OCI-LY7 (cell line): Measurements from ENCODE around the gene WWOX. TPM values are rescaled to one million over a fixed set of nuclear protein-coding genes. Genes with fewer than 3 reads are reported as not detected.

Source experiments
- BruUV-seq: library from RNA; stranded (reverse); fragments of 400-500 nt; replicated peaks from 2 replicates; lab custom pipeline; 2021; lab: Mats Ljungman, UMichigan
- CTCF ChIA-PET: fragments of 300-600 bp; sonication (Branson Sonifier 250); formaldehyde crosslinking; loops from one replicate; lab custom pipeline; 2022; ENCODE audit warnings: antibody characterized with exemption; ENCODE audit not compliant: unreplicated experiment; lab: Charles Lee
- POLR2A ChIA-PET: fragments of 300-600 bp; sonication (Branson Sonifier 250); formaldehyde crosslinking; loops from one replicate; lab custom pipeline; 2022; ENCODE audit warnings: antibody characterized with exemption; lab: Charles Lee
- DNase-seq: peaks from one replicate; pipeline ENCODE4 v3.0.0-alpha.2; 2015; ENCODE audit warnings: low spot score
- H2AFZ ChIP-seq: fragments of 200-600 bp; sonication (generic), shearing (Covaris generic); 2 replicates; pipeline ENCODE4 v1.6.1; 2014; ENCODE audit warnings: mild to moderate bottlenecking, antibody characterized with exemption, low read length, moderate library complexity
- H3K27ac ChIP-seq: fragments of 200-600 bp; sonication (generic); 2 replicates; pipeline ENCODE4 v1.5.1; 2014; ENCODE audit warnings: mixed run types, low read depth, mild to moderate bottlenecking, moderate library complexity, low read length, inconsistent platforms; ENCODE audit not compliant: poor library complexity, severe bottlenecking
- H3K36me3 ChIP-seq: fragments of 200-600 bp; sonication (generic); 2 replicates; pipeline ENCODE4 v1.6.1; 2014; ENCODE audit warnings: mild to moderate bottlenecking, antibody characterized with exemption, low read length, moderate library complexity, mixed read lengths; ENCODE audit not compliant: insufficient read depth
- H3K4me1 ChIP-seq: fragments of 200-600 bp; sonication (generic); 2 replicates; pipeline ENCODE4 v1.5.1; 2014; ENCODE audit warnings: mild to moderate bottlenecking, low read length; ENCODE audit not compliant: insufficient read depth, poor library complexity, severe bottlenecking
- H3K4me2 ChIP-seq: fragments of 200-600 bp; sonication (generic); 2 replicates; pipeline ENCODE4 v1.6.1; 2014; ENCODE audit warnings: mild to moderate bottlenecking, low read length
- H3K4me3 ChIP-seq: fragments of 200-600 bp; sonication (generic); 2 replicates; pipeline ENCODE4 v1.5.1; 2014; ENCODE audit warnings: mild to moderate bottlenecking, low read depth, low read length; ENCODE audit not compliant: poor library complexity, severe bottlenecking
- H3K79me2 ChIP-seq: fragments of 200-600 bp; sonication (generic); 2 replicates; pipeline ENCODE4 v1.6.1; 2016; ENCODE audit warnings: low read depth, mild to moderate bottlenecking, low read length, moderate library complexity, mixed read lengths; ENCODE audit not compliant: insufficient read depth
- H3K9me2 ChIP-seq: fragments of 200-600 bp; sonication (generic); 2 replicates; pipeline ENCODE4 v1.6.1; 2016; ENCODE audit warnings: mild to moderate bottlenecking, low read length, mixed read lengths; ENCODE audit not compliant: insufficient read depth
- H3K9me3 ChIP-seq: fragments of 200-600 bp; sonication (generic); 2 replicates; pipeline ENCODE4 v1.6.1; 2014; ENCODE audit warnings: mild to moderate bottlenecking, mixed run types, low read length, mixed read lengths
- H4K20me1 ChIP-seq: fragments of 200-600 bp; sonication (generic); 2 replicates; pipeline ENCODE4 v1.6.1; 2014; ENCODE audit warnings: mild to moderate bottlenecking, antibody characterized with exemption, low read length, moderate library complexity, mixed read lengths; ENCODE audit not compliant: insufficient read depth
- EZH2phosphoT487 ChIP-seq: fragments of 200-600 bp; sonication (generic); IDR thresholded peaks from 2 replicates; pipeline ENCODE4 v1.6.1; 2018; ENCODE audit warnings: low read depth, borderline replicate concordance, mild to moderate bottlenecking, mixed run types, antibody characterized with exemption, low read length, moderate library complexity, mixed read lengths
- intact Hi-C: fragments of 100-400 bp; cut with micrococcal nuclease; formaldehyde crosslinking; loops from one replicate; pipeline ENCODE4 v1.10.0; 2022; ENCODE audit not compliant: unreplicated experiment
- total RNA-seq, 2 experiments: library from RNA; depleted of rRNA in 1 of 2; stranded (reverse); fragments of >200 nt in 1 of 2; shearing (Covaris generic) in 1 of 2; gene quantifications; 2 replicates each; pipeline ENCODE4 v1.2.3, GENCODE V29; 2014 to 2022
- TF ChIP-seq, protein P1 (sequence below): fragments of 200-600 bp; sonication (generic); conservative IDR thresholded peaks from 2 replicates; pipeline ENCODE4 v1.5.1; 2014; ENCODE audit warnings: mild to moderate bottlenecking, antibody characterized with exemption, low read length, moderate library complexity, mixed read lengths

WWOX gene
- total RNA-seq, 2 experiments from 2014 or later = 40.2 to 47.6 TPM

DNA sequence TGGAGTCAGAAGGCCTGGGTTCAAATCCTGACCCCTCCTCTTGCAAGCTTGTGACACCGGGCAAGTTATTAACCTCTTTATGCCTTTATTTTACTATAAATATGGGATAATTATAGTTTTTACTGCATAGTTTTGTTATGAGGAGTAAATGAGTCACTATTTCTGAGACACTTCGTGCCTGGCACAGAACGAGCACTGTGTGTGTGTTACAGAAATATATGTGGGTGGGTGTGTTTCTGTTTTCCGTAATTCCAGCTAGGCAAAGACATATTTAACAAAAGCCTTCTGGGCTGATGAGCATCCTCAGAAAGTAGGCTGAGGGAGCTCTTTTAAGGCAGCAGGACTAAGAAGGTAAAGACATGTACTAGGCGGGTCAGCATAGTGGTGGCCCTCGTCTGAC, 1083.2 kb downstream of the WWOX start:
- no peak overlapping the region for H3K4me3 ChIP-seq
- H3K27ac ChIP-seq = no peak overlapping the region
- no peaks in the 10 kb centered on the region for H3K36me3 ChIP-seq
- no TSS peak for BruUV-seq
- intact Hi-C loops = no loop called here
- H3K79me2 ChIP-seq = no peaks in the 10 kb centered on the region
- DNase-seq = no peak
- H3K9me2 ChIP-seq = no peaks in the 10 kb centered on the region
- no peaks in the 10 kb centered on the region for H3K9me3 ChIP-seq
- ChIA-PET CTCF (no interaction called here), POLR2A (no interaction called here)
- no peak overlapping the region for H2AFZ ChIP-seq
- H4K20me1 ChIP-seq = no peaks in the 10 kb centered on the region
- TF ChIP-seq EZH2phosphoT487 = no peak
- TF ChIP-seq, protein P1, sequence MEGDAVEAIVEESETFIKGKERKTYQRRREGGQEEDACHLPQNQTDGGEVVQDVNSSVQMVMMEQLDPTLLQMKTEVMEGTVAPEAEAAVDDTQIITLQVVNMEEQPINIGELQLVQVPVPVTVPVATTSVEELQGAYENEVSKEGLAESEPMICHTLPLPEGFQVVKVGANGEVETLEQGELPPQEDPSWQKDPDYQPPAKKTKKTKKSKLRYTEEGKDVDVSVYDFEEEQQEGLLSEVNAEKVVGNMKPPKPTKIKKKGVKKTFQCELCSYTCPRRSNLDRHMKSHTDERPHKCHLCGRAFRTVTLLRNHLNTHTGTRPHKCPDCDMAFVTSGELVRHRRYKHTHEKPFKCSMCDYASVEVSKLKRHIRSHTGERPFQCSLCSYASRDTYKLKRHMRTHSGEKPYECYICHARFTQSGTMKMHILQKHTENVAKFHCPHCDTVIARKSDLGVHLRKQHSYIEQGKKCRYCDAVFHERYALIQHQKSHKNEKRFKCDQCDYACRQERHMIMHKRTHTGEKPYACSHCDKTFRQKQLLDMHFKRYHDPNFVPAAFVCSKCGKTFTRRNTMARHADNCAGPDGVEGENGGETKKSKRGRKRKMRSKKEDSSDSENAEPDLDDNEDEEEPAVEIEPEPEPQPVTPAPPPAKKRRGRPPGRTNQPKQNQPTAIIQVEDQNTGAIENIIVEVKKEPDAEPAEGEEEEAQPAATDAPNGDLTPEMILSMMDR = no peak
- no peak overlapping the region for H3K4me2 ChIP-seq
- H3K4me1 ChIP-seq = no peaks in the 10 kb centered on the region

DNA sequence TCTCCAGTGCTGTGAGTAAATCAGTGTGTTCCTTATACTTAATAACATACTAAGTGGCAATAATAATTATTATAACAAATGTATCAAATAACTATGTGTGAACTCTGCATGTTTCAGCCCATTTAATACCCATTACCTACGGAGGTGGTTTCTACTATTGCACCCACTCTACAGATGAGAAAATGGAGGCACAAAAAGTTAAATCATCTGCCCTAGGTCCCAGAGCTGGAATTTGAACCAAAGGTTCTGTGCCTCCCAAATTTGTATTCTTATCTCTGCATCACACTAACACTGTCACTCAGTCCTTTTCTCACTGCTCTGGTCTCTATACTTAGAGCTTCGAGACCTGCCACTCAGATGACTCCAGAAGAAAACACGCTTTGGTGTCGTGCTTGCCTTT, 1084.1 kb downstream of the WWOX start:
- H4K20me1 ChIP-seq = no peaks in the 10 kb centered on the region
- ChIA-PET POLR2A (no interaction called here), CTCF (no interaction called here)
- H2AFZ ChIP-seq = no peak overlapping the region
- intact Hi-C loops = no loop called here
- H3K79me2 ChIP-seq = no peaks in the 10 kb centered on the region
- TF ChIP-seq, protein P1 = no peak
- TF ChIP-seq EZH2phosphoT487 = no peak
- no peak overlapping the region for H3K4me3 ChIP-seq
- no peak overlapping the region for H3K4me2 ChIP-seq
- peaks cover 7% of the 10 kb centered on the region for H3K4me1 ChIP-seq
- no TSS peak for BruUV-seq
- H3K36me3 ChIP-seq = no peaks in the 10 kb centered on the region
- no peak for DNase-seq
- H3K9me2 ChIP-seq = no peaks in the 10 kb centered on the region
- H3K27ac ChIP-seq = no peak overlapping the region
- no peaks in the 10 kb centered on the region for H3K9me3 ChIP-seq

DNA sequence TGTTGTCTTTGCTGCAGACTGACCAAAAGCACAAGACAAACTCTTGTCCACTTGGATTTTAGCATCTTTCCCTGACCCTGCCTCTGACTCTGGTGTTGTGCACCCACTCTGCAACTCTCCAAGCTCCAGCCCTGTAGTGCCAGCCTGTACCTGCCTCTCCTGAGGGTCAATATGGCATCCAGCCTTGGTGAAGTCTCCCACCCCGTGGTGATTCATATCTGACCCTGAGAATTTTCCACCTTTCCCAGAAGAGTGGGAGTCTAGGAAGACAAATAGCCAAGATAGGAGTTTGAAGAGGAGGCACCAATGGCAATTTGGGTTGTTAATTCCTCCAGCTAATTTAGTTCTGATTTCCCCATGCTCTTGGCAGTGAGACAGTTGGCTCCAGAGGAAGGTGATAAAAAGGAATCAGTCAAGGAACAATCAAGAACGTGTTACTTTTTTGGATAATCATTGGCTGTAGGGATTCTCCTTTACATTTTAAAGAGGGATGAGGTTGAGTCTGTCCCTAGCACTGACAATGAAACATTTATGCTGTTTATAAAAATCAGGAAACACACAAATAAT, 1085.1 kb downstream of the WWOX start:
- CTCF ChIA-PET = no interaction called here
- no peak for TF ChIP-seq EZH2phosphoT487
- TF ChIP-seq, protein P1 = no peak
- Histone ChIP-seq H4K20me1 (no peaks in the 10 kb centered on the region), H3K27ac (no peak overlapping the region), H2AFZ (no peak overlapping the region), H3K79me2 (no peaks in the 10 kb centered on the region), H3K4me2 (no peak overlapping the region), H3K4me3 (no peak overlapping the region), H3K36me3 (no peaks in the 10 kb centered on the region), H3K4me1 (peaks cover 7% of the 10 kb centered on the region), H3K9me2 (no peaks in the 10 kb centered on the region), H3K9me3 (no peaks in the 10 kb centered on the region)
- DNase-seq = no peak
- intact Hi-C loops = no loop called here
- POLR2A ChIA-PET = no interaction called here
- BruUV-seq = no TSS peak
